GM12878 (cell line): Measurements from ENCODE around the gene RAB33A. TPM values are rescaled to one million over a fixed set of nuclear protein-coding genes. Genes with fewer than 3 reads are reported as not detected.

Experiments
- ATAC-seq: fragments of 200-7000 bp; cut with Tn5 transposase; 3 replicates; pipeline ENCODE4 v1.9.1; 2020; ENCODE audit warnings: mild to moderate bottlenecking, moderate library complexity
- BruUV-seq: library from RNA; stranded (reverse); fragments of 400-500 nt; replicated peaks from 2 replicates; lab custom pipeline; 2021; lab: Mats Ljungman, UMichigan
- CTCF ChIA-PET: fragments of 300-600 bp; sonication (Branson Sonifier 250); formaldehyde crosslinking; extraction: SDS; loops from one replicate; lab custom pipeline; 2021; ENCODE audit warnings: inconsistent platforms; lab: Yijun Ruan, JAX
- POLR2A ChIA-PET: fragments of 350-600 bp; formaldehyde crosslinking; extraction: SDS; loops from one replicate; lab custom pipeline; 2021; ENCODE audit warnings: inconsistent platforms; lab: Charles Lee
- RAD21 ChIA-PET: fragments of 300-600 bp; sonication (Branson Sonifier 250); formaldehyde crosslinking; loops from one replicate; lab custom pipeline; 2023; ENCODE audit warnings: antibody characterized with exemption; ENCODE audit not compliant: unreplicated experiment; lab: Charles Lee
- SMC1A ChIA-PET: fragments of 300-600 bp; sonication (Branson Sonifier 250); formaldehyde crosslinking; loops from one replicate; lab custom pipeline; 2023; ENCODE audit not compliant: unreplicated experiment, uncharacterized antibody; lab: Charles Lee
- DNase-seq: peaks from one replicate; pipeline ENCODE4 v3.0.0-alpha.2; 2011; ENCODE audit warnings: low read depth, low spot score
- FAIRE-seq: peaks from 3 replicates; lab custom pipeline; 2011; peaks lifted over from hg19 to GRCh38; lab: Jason Lieb, UNC
- H2AFZ ChIP-seq: 2 replicates; pipeline ENCODE4 v1.6.0; 2011; ENCODE audit warnings: low read depth, low read length, control low read depth; ENCODE audit not compliant: control insufficient read depth
- H3K27ac ChIP-seq: 2 replicates; pipeline ENCODE4 v1.5.1; 2011; ENCODE audit warnings: control low read depth; ENCODE audit not compliant: control insufficient read depth, insufficient read depth
- H3K27me3 ChIP-seq, 2 experiments: replicated peaks in 1 of 2; 2 replicates each; pipeline versions ENCODE4 v1.6.0 to v1.6.1; 2011; ENCODE audit warnings: low read length in 1 of 2; ENCODE audit not compliant: control insufficient read depth in 2 of 2, insufficient read depth in 2 of 2
- H3K36me3 ChIP-seq, 2 experiments: 2 replicates each; pipeline ENCODE4 v1.5.1; 2011; ENCODE audit warnings: low read length in 1 of 2; ENCODE audit not compliant: control insufficient read depth in 2 of 2, insufficient read depth in 2 of 2
- H3K4me1 ChIP-seq: 2 replicates; pipeline ENCODE4 v1.6.1; 2011; ENCODE audit warnings: mild to moderate bottlenecking, low read length, moderate library complexity, mixed read lengths; ENCODE audit not compliant: control insufficient read depth, insufficient read depth
- H3K4me2 ChIP-seq: 2 replicates; pipeline ENCODE4 v1.6.0; 2011; ENCODE audit warnings: control low read depth; ENCODE audit not compliant: control insufficient read depth, insufficient read depth
- H3K4me3 ChIP-seq: fragments of 200-600 bp; sonication (generic); 2 replicates; pipeline ENCODE4 v1.5.1; 2016
- H3K79me2 ChIP-seq: 2 replicates; pipeline ENCODE4 v1.6.0; 2011; ENCODE audit warnings: low read length; ENCODE audit not compliant: control insufficient read depth, insufficient read depth
- H3K9ac ChIP-seq: 2 replicates; pipeline ENCODE4 v1.8.0; 2011; ENCODE audit warnings: low read length, control low read depth, mixed read lengths; ENCODE audit not compliant: control insufficient read depth, insufficient read depth
- H3K9me3 ChIP-seq: replicated peaks from 3 replicates; pipeline ENCODE4 v1.5.1; 2011; ENCODE audit warnings: mild to moderate bottlenecking, low read length; ENCODE audit not compliant: control insufficient read depth, insufficient read depth
- H4K20me1 ChIP-seq: 2 replicates; pipeline ENCODE4 v1.6.0; 2011; ENCODE audit not compliant: control insufficient read depth, insufficient read depth
- BCL3 ChIP-seq: IDR thresholded peaks from 2 replicates; pipeline ENCODE4 v1.6.1; 2011; ENCODE audit warnings: borderline replicate concordance, low read depth, mild to moderate bottlenecking, moderate library complexity, low read length; ENCODE audit not compliant: insufficient read depth, poor library complexity, severe bottlenecking
- CHD4 ChIP-seq: fragments of 200-600 bp; sonication (generic); IDR thresholded peaks from 2 replicates; pipeline ENCODE4 v1.6.1; 2016; ENCODE audit warnings: mild to moderate bottlenecking
- EP300 ChIP-seq, 2 experiments: fragments of 150-350 bp in 1 of 2; IDR thresholded peaks; 2 replicates each; pipeline ENCODE4 v1.6.1; 2011 to 2012; ENCODE audit warnings: low read depth in 2 of 2, low read length in 2 of 2, borderline replicate concordance in 1 of 2, improper control_type of control experiment in 1 of 2, inconsistent platforms in 1 of 2; ENCODE audit not compliant: control insufficient read depth in 1 of 2
- RUNX3 ChIP-seq: IDR thresholded peaks from 2 replicates; pipeline ENCODE4 v1.6.1; 2012; ENCODE audit warnings: low read length, inconsistent platforms
- SP1 ChIP-seq: IDR thresholded peaks from one replicate; pipeline ENCODE4 v1.6.1; 2011; ENCODE audit warnings: low read depth, low read length
- TCF7 ChIP-seq: IDR thresholded peaks from 2 replicates; pipeline ENCODE4 v1.6.1; 2014; ENCODE audit warnings: antibody characterized with exemption, borderline replicate concordance
- ZBTB40 ChIP-seq: fragments of 450-650 bp; IDR thresholded peaks from 2 replicates; pipeline ENCODE4 v1.6.1; 2016; ENCODE audit warnings: mild to moderate bottlenecking, moderate library complexity, borderline replicate concordance
- ZNF217 ChIP-seq: fragments of 450-650 bp; IDR thresholded peaks from 2 replicates; pipeline ENCODE4 v1.6.1; 2017; ENCODE audit warnings: antibody characterized with exemption, mild to moderate bottlenecking
- ZNF274 ChIP-seq: IDR thresholded peaks from one replicate; pipeline ENCODE4 v1.8.0; 2011; ENCODE audit not compliant: insufficient read length, insufficient read depth
- ZNF384 ChIP-seq: IDR thresholded peaks from 2 replicates; pipeline ENCODE4 v1.6.1; 2012; ENCODE audit warnings: low read depth, mild to moderate bottlenecking, low read length, improper control_type of control experiment, borderline replicate concordance
- ZNF687 ChIP-seq: fragments of 450-650 bp; IDR thresholded peaks from 2 replicates; pipeline ENCODE4 v1.6.1; 2017; ENCODE audit warnings: mild to moderate bottlenecking, moderate library complexity
- whole genome bisulfite sequencing: methylation state at CpG from one replicate; pipeline ENCODE4 v1.1.6; 2016; ENCODE audit warnings: low lambda C conversion rate; ENCODE audit not compliant: insufficient replicate concordance, insufficient coverage; ENCODE audit errors: missing lambda C conversion rate; 5-methylcytosine and 5-hydroxymethylcytosine counted together
- in situ Hi-C: fragments of 300-500 bp; cut with MboI; formaldehyde crosslinking; loops from 9 replicates; pipeline ENCODE4 v1.14.3; 2018; ENCODE audit warnings: mixed read lengths
- intact Hi-C: fragments of 100-400 bp; cut with micrococcal nuclease; formaldehyde crosslinking; loops from one replicate; pipeline ENCODE4 v1.14.2; 2022; ENCODE audit not compliant: unreplicated experiment
- polyA plus RNA-seq, 11 experiments: library from polyadenylated mRNA; depleted of rRNA in 4 of 11; unstranded in 6 of 11; stranded (reverse) in 5 of 11; fragments of >200 nt; fragmentation: Nextera tagmentation in 4 of 11; fragmentation: Illumina TruSeq in 1 of 11; extraction: Ambion mirVana in 4 of 11; extraction: Trizol in 1 of 11; gene quantifications; 1 replicate in 1 of 11; 2 replicates in 10 of 11; pipeline versions ENCODE4 v1.2.1 to v1.2.3, GENCODE V29; 2011 to 2016; ENCODE audit warnings: inconsistent platforms in 2 of 11, missing spikeins in 2 of 11, low read depth in 1 of 11
- total RNA-seq, 4 experiments: library from RNA; depleted of rRNA in 3 of 4; stranded (reverse); fragments of >200 nt in 3 of 4; fragmentation: Illumina TruSeq in 1 of 4; extraction: Trizol in 1 of 4; gene quantifications; 2 replicates each; pipeline versions ENCODE4 v1.2.1 to v1.2.3, GENCODE V29; 2013 to 2021

Gene RAB33A
- total and polyA plus RNA-seq, 10 of the 15 experiments (the other 5 are each of a cell fraction or from before 2014, with no cell fraction given): 6.3 to 67.3 (median 33.4) TPM

- peaks cover 16% of the 10 kb centered on the region for H3K4me1 ChIP-seq
- no peak overlapping the region for H3K4me3 ChIP-seq
- DNase-seq (no peak), ATAC-seq (no peak), FAIRE-seq (no peak)
- no peaks in the 10 kb centered on the region for H3K27me3 ChIP-seq
- CTCF ChIA-PET: no interaction called here
- no peak overlapping the region for H3K27ac ChIP-seq
- peaks cover 31% of the 10 kb centered on the region for H3K79me2 ChIP-seq
- SMC1A ChIA-PET: no interaction called here
- in situ Hi-C loops: loop anchor here (10.0 to 25.0 kb wide), 2 partner anchors 94 to 567 kb away; no protein-coding TSS in a partner anchor
- H4K20me1 ChIP-seq: no peaks in the 10 kb centered on the region
- BruUV-seq: no TSS peak
- WGBS: 81% methylated on average over 5 of the region's 5 CpGs
- no peaks in the 10 kb centered on the region; the same call in 2 of the 3 replicates for H3K9me3 ChIP-seq
- H3K9ac ChIP-seq: no peak overlapping the region
- RAD21 ChIA-PET: no interaction called here
- H2AFZ ChIP-seq: no peak overlapping the region
- intact Hi-C loops: loop anchor here (10.0 kb wide), 2 partner anchors 244 to 404 kb away; partner anchors contain the start of gene SASH3
- no peaks in the 10 kb centered on the region for H3K36me3 ChIP-seq
- no peak overlapping the region for H3K4me2 ChIP-seq
- POLR2A ChIA-PET: no interaction called here
- no peak for TF ChIP-seq TCF7
- TF ChIP-seq ZNF384: no peak
- no peak for TF ChIP-seq SP1
- no peak for TF ChIP-seq ZNF274
- TF ChIP-seq BCL3: no peak
- TF ChIP-seq ZNF217: no peak
- TF ChIP-seq RUNX3: no peak
- no peak for TF ChIP-seq EP300 (IDR thresholded peaks at IDR 0.05; ENCODE audit: borderline replicate concordance in 1 of 2, control insufficient read depth in 1 of 2, low read depth in 2 of 2, low read length in 2 of 2)
- no peak for TF ChIP-seq ZBTB40
- TF ChIP-seq CHD4: no peak
- no peak for TF ChIP-seq ZNF687
Observed at GRCh38 chrX:130179170-130179569, 7.4 kb downstream of the RAB33A start.
